CD4-positive, alpha-beta T cell treated with Interferon alpha-2 for 1 hour (primary cell): ENCODE results near the gene ODAD3.
"Not testable (repeated sequence)": the region's sequence is repeated elsewhere in the genome, so short reads cannot be mapped to it uniquely, and the experiment has no call there.

Experiments
- DNase-seq, 2 donors: peaks; one replicate each; pipeline ENCODE4 v3.0.0-alpha.2; 2020 to 2022

Gene ODAD3

DNA sequence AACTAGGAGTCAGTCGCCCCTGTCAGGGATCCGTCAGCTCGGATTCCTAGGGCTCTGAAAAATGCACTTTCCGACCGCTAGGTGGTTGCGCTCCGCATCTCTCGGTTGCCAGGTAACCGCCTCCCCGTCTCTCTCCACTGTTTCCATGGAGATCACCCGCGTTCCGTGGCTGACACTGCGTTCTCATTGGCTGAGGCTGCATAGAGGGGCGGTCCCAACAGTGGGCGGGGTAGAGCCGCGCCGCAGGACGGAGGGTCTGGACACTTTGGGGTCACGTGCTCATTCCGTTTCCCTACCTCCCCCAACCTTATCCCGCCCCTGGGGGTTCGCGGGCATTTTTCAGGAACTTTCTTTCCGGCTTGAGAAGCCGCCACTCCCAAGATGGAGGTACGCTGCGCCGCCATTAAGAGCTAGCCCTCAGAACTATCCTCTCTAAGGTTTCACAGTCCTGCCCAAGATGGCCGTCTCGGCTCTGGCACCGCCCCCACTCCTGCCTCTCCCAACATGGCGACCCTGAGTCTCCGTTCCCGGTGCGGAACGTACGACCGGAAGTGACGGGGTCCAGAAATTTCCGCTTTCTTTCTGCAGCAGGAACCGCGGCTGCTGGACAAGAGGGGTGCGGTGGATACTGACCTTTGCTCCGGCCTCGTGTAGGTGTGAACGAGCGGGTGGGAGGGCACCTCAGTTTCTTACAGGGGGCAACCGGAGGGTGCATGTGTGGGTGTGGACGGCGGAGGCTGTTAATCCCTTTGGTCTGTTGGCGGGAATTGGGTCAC, at the start of gene ODAD3, which contains the start of gene PRKCSH:
ODAD3 (minus strand) TSS at position 65 of the 776 bp plus-strand sequence. CDS start 105 bp downstream, outside the sequence.
PRKCSH (plus strand) TSS at position 579 of the 776 bp plus-strand sequence. CDS start 483 bp downstream, outside the sequence.
- DNase-seq, result peak; percentile 99

DNA sequence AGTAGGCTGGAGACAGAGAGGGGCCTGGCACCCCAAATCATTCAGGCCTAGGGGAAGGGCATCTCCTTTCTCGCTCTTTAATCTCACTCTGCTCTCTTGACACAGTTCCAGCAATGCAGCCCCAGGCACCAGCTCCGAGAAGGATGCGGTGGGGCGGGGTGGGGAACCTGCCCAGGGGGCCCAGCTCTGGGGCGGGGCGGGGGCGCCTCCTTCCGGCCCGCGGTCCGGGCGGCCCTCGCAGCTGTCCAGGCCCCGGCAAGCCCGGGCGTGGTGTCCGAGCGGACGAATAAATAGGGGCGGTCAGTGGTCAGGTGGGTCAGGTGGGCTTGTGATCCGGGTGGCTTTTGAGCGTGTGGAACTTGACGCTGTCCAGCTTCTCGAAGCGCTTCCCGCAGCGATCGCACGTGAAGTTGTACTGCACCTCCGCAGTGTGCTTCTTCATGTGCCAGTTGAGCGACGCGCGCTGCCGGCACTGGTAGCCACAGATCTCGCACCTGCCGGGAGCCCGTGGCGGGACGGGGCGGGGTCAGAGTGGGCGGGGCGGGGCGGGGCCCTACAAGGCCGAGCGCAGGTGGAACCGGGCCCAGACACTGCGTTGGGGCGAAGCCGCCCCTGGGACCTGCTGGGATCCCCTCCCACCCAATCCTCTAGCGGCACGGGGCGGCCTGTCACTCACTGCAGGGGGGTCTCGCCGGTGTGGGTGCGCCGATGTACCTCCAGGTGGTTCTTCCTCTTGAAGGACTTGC, 48.6 kb upstream of the ODAD3 start:
- DNase-seq, result no peak

- DNase-seq, result peak; percentile 86 to 92
Measured at GRCh38 chr19:11482384-11483050, 47.6 kb upstream of the ODAD3 start.

- DNase-seq, result peak; percentile 61 to 75
Measured at GRCh38 chr19:11481534-11482383, 46.8 kb upstream of the ODAD3 start.

- DNase-seq, result no peak
Measured at GRCh38 chr19:11480715-11481533, 46.0 kb upstream of the ODAD3 start, which contains the start of gene ELAVL3. Gene ELAVL3 (minus strand): TSS chr19:11481046. CDS start chr19:11480608, 438 bp downstream.

DNA sequence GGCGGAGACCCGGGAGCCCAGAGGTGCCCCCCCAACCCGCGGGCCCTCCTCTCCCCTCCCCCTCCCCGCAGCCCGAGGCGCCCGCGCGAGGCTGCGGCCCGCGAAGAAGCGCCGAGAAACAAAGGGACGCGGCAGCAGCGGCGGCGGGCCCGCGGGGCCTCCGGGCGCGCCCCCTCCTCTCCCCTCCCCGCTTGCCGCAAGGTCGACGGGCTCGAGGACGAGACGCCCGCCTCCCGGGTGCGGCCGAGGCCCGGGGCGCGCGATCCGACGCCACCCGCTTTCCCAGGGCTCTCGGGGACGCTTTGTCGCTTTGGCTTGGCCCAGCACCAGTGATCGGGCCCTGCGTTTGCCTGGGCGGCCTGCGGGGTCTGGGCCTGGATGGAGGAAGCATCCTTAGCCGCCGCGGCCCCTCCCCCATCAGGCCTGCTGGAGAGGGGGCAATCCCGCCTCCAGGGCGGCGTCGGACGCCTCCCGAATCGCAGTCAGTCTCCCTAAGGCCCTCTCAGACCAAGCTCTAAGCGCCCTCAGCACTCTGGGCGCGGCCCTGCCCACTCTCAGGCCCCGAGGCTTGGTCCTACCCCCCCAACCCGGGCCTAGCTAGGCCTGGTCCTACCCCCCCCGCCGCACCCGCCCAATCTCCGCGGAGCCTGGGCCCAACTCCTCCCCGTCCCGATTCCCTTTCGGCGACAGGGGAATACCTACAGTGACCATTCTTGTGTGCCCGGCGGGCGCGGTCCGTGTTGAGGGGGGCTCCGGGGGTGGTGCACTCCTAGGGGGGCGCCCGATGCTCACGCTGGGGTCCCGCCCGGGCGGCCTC, 45.2 kb upstream of the ODAD3 start:
- DNase-seq, result no peak

- peak in 1 of 2 donors; percentile 24 for DNase-seq
Measured at GRCh38 chr19:11479090-11479897, 44.4 kb upstream of the ODAD3 start.

DNA sequence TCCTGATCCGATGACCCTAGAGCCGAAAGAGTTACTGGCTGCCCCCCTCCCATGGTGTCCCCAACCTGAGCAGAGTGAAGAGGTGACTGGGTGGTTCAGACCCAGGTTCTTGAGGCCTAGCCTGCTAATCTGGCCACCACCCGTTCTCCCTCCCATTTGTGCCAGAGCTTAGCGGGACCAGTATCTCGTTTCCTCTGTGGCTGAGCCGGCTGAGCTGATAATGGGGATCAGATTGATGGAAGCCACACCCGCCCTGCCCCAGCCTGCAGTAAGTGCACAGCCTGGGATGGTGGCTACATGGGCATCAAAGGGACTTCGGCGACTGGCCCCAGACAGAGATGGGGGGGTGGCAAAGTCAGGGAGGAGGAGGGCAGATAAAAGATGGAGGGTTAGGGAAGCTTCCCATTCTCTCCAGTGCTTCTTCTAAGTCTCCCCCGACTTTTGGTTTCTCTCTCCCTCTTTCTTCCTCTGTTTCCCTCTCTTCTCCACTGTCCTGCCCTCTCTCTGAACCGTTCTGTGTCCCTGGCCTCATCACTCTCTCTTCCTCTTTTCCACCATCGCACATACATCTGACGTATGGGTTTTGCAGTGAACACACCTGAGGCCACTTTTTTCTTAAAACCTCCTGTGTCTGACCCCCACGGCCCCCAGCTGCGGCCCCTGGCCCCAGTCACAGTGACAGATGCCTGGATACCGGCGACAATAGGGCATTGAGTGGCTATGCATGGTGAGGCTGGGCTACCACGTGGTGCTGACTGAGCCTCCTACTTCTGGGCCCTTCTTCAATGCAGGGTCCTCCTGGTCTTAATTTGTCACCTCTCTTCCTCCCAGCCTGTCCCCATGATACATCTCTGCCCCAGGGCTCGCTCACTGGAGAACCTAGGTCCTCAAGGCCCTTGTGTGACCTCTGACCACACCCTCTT, 43.5 kb upstream of the ODAD3 start:
- DNase-seq, result no peak

DNA sequence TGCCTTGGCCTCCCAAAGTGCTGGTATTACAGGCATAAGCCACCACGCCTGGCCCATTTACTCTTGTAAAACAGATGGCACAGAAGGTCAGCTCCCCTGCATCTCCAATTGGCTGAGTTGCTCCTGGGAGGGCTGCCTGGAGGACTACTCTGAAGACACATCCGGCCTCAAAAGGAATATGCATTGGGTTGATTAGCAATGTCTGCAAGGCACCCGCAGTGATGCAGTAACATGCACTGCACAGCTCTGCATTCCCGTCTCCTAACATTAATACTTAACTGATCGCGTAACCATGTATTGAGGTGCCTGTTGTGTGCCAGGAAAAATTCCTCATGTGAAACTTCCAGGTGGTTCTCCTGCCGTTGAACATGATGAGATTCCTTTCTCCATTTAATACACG, 40.9 kb upstream of the ODAD3 start:
- no peak for DNase-seq

DNA sequence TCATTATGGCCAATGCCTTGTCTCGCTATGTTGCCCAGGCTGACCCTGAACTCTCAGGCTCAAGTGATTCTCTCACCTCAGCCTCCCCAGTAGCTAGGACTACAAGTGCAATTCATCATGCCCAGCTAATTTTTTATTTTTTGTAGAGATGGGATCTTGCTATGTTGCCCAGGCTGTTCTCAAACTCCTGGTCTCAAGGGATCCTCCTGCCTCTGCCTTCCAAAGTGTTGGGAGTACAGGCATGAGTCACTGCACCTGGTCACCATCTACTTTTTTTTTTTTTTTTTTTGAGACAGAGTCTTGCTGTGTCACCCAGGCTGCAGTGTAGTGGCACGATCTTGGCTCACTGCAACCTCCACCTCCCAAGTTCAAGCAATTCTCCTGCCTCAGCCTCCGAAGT, 40.4 kb upstream of the ODAD3 start:
- not testable (repeated sequence) for DNase-seq

DNA sequence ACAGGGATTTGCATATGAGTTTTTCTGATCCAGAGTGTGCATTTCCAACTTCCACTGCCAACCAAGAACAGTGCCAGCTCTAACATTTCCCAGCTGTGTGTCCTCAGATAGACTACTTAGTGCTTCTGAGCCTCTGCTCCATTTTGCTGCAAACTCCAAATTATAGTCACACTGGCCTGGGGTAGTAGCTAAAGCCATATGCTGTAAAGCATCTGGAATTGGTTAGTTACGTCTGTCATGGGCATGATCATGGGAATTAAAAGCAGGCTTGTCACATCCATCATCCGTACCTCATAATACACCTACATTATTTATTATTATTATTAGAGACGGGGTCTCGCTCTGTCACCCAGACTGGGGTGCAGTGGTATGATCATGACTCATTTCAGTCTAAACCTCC, 38.8 kb upstream of the ODAD3 start:
- DNase-seq, result no peak

- not testable (repeated sequence) for DNase-seq
Measured at GRCh38 chr19:11468266-11468845, 33.4 kb upstream of the ODAD3 start.

DNA sequence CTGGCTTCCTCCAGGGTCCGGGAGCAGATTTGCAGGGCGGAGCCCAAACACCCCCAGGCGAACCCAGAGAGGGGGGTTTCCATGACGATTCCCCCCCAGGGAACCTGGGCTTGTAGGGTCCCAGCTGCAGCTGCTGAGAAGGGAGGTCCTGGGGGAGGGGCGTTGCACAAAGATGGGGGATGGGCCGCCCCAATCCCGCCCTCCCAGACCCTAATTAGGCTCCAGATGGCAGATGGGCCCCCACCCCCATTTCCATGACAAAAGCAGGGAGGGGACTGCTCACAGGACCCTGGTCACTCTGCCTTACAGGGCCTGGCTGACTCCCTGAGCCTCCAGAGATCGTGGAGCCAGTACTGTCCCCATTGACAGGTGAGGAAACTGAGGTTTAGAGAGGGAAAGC, 30.7 kb upstream of the ODAD3 start:
- DNase-seq, result no peak

- DNase-seq, result no peak
Measured at GRCh38 chr19:11464333-11465265, 29.7 kb upstream of the ODAD3 start.

DNA sequence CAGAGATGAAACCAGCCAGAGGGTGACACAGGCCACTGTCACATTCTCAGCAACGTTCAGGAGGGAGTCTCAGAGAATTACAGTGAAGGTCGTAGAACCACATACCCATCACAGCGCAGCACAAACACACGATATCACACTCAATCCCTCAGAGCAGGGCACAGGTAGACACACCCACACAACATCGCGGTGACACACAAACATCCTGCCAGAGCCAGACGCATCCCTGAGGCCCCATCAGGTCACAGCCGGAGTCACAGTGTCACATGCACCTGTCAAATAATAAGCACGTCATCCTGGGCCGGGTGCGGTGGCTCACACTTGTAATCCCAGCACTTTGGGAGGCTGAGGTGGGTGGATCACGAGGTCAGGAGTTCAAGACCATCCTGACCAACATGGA, 28.5 kb upstream of the ODAD3 start:
- peak in 1 of 2 donors; percentile 23 for DNase-seq

DNA sequence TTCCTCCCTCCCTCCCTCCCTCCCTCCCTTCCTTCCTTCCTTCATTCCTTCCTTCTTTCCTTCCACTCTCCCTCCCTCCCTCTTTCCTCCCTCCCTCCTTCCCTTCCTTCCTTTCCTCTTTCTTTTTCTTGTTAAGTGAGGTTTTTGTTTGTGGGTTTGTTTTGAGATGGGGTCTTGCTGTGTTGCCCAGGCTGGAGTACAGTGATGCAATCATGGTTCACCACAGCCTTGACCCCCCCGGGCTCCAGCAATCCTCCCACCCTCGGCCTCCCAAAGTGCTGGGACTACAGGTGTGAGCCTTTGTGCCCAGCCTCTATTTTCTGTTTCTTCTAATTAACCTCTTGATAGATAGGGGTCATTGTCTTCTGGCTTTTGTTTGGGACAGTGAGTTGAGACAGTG, 26.5 kb upstream of the ODAD3 start:
- no peak for DNase-seq

- no peak for DNase-seq
Measured at GRCh38 chr19:11460207-11460606, 25.3 kb upstream of the ODAD3 start.
